SK-N-SH (cell line): Measurements from ENCODE around the gene CDC42.

Experiments used
- CTCF ChIP-seq: fragments of 200-600 bp; sonication (generic); IDR thresholded peaks from 2 replicates; pipeline ENCODE4 v1.6.1; 2017; ENCODE audit warnings: antibody characterized with exemption, mild to moderate bottlenecking, moderate library complexity
- EZH2phosphoT487 ChIP-seq: fragments of 200-600 bp; sonication (generic); IDR thresholded peaks from 2 replicates; pipeline ENCODE4 v1.6.1; 2017; ENCODE audit warnings: low read depth, mixed run types, mild to moderate bottlenecking, antibody characterized with exemption, moderate library complexity, borderline replicate concordance
- USF2 ChIP-seq: fragments of 150-350 bp; IDR thresholded peaks from 2 replicates; pipeline ENCODE4 v1.6.1; 2017; ENCODE audit warnings: antibody characterized with exemption, low read length, low read depth, borderline replicate concordance
- YY1 ChIP-seq: IDR thresholded peaks from 2 replicates; pipeline ENCODE4 v1.4.0; 2012; ENCODE audit warnings: low read depth, mild to moderate bottlenecking
- TF ChIP-seq, protein P1 (sequence below): IDR thresholded peaks from 2 replicates; pipeline ENCODE4 v1.6.1; 2012; ENCODE audit warnings: mild to moderate bottlenecking, low read depth, low read length, moderate library complexity

DNA sequence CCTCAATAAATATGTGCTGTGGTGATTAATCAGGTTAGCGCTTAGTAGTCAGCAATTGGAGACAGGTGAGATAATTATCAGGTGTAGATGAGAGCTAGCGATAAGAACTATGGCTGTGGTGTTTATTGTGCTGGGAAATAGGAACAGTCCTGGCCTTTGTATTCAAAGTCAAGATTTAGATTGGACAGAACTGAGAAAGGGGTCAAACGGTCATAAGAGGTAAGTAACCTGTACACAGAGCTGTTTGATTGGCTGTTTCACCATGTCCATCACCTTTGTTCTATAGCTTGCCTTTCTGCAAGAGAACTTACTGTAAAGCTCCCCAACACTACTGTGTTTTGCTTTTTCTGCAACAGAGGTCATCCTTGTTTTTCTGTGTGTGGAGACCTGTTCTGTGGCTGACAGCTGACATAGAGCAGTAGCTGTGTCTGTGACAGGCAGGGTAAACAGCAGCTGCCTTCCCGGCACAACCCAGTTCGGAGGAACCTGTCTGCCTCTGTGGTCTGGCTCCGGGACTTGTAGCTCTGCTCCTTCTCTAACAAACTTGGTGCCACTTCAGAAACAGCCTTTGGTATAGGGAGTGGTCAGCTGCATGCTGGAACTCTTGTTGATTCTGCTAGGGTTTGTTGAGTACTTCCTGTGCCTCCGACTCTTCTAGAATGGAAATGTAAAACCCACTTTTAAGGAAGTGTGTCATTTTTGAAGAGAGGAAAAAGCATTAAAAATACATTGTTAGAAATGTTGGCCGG lies 21.1 kb upstream of the CDC42 start:
- TF ChIP-seq YY1 (no peak), CTCF (no peak), USF2 (no peak), EZH2phosphoT487 (no peak)
- TF ChIP-seq, protein P1, sequence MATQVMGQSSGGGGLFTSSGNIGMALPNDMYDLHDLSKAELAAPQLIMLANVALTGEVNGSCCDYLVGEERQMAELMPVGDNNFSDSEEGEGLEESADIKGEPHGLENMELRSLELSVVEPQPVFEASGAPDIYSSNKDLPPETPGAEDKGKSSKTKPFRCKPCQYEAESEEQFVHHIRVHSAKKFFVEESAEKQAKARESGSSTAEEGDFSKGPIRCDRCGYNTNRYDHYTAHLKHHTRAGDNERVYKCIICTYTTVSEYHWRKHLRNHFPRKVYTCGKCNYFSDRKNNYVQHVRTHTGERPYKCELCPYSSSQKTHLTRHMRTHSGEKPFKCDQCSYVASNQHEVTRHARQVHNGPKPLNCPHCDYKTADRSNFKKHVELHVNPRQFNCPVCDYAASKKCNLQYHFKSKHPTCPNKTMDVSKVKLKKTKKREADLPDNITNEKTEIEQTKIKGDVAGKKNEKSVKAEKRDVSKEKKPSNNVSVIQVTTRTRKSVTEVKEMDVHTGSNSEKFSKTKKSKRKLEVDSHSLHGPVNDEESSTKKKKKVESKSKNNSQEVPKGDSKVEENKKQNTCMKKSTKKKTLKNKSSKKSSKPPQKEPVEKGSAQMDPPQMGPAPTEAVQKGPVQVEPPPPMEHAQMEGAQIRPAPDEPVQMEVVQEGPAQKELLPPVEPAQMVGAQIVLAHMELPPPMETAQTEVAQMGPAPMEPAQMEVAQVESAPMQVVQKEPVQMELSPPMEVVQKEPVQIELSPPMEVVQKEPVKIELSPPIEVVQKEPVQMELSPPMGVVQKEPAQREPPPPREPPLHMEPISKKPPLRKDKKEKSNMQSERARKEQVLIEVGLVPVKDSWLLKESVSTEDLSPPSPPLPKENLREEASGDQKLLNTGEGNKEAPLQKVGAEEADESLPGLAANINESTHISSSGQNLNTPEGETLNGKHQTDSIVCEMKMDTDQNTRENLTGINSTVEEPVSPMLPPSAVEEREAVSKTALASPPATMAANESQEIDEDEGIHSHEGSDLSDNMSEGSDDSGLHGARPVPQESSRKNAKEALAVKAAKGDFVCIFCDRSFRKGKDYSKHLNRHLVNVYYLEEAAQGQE, result no peak
